Stimulated activated CD4-positive, alpha-beta T cell treated with anti-CD3 and anti-CD28 coated beads, Interleukin-4, amount 100 ng/mL, for 1 hour (primary cell): ENCODE results near the gene PDE4D.
"Not testable (repeated sequence)": the region's sequence is repeated elsewhere in the genome, so short reads cannot be mapped to it uniquely, and the experiment has no call there.

Experiments
- DNase-seq: peaks from one replicate; pipeline ENCODE4 v3.0.0-alpha.2; 2020

Gene PDE4D

GRCh38 chr5:58974083-58974482, 919.4 kb downstream of the PDE4D start:
- no peak for DNase-seq

- DNase-seq, result no peak
Measured at GRCh38 chr5:58972301-58972700, 921.2 kb downstream of the PDE4D start.

GRCh38 chr5:58970766-58971165, 922.8 kb downstream of the PDE4D start:
- DNase-seq, result no peak

GRCh38 chr5:58969795-58970194, 923.7 kb downstream of the PDE4D start:
- no peak for DNase-seq

GRCh38 chr5:58969253-58969652, 924.3 kb downstream of the PDE4D start:
- no peak for DNase-seq

- no peak for DNase-seq
Measured at GRCh38 chr5:58968350-58968749, 925.2 kb downstream of the PDE4D start.

- DNase-seq, result no peak
Measured at GRCh38 chr5:58967597-58968281, 925.8 kb downstream of the PDE4D start.

- DNase-seq, result no peak
Measured at GRCh38 chr5:58965677-58966414, 927.7 kb downstream of the PDE4D start.

GRCh38 chr5:58963821-58964220, 929.7 kb downstream of the PDE4D start:
- DNase-seq, result no peak

- DNase-seq, result no peak
Measured at GRCh38 chr5:58963361-58963760, 930.2 kb downstream of the PDE4D start.

- no peak for DNase-seq
Measured at GRCh38 chr5:58961631-58962280, 931.8 kb downstream of the PDE4D start.

GRCh38 chr5:58958701-58959100, 934.8 kb downstream of the PDE4D start:
- no peak for DNase-seq

- DNase-seq, result not testable (repeated sequence)
Measured at GRCh38 chr5:58953218-58953617, 940.3 kb downstream of the PDE4D start.

GRCh38 chr5:58950224-58950623, 943.3 kb downstream of the PDE4D start:
- no peak for DNase-seq

GRCh38 chr5:58946230-58946629, 947.3 kb downstream of the PDE4D start:
- no peak for DNase-seq

- no peak for DNase-seq
Measured at GRCh38 chr5:58944221-58944620, 949.3 kb downstream of the PDE4D start.

GRCh38 chr5:58940446-58940845, 953.1 kb downstream of the PDE4D start:
- no peak for DNase-seq

- DNase-seq, result no peak
Measured at GRCh38 chr5:58939664-58940063, 953.9 kb downstream of the PDE4D start.

GRCh38 chr5:58938563-58939424, 954.7 kb downstream of the PDE4D start:
- no peak for DNase-seq

GRCh38 chr5:58937031-58937681, 956.4 kb downstream of the PDE4D start:
- no peak for DNase-seq

GRCh38 chr5:58934629-58935097, 958.9 kb downstream of the PDE4D start:
- DNase-seq, result no peak

GRCh38 chr5:58933891-58934628, 959.5 kb downstream of the PDE4D start:
- DNase-seq, result no peak
